ENCODE measurements around the gene NHLRC1. TPM values are rescaled to one million over a fixed set of nuclear protein-coding genes. Genes with fewer than 3 reads are reported as not detected.
A peak's percentile ranks its signal among the peaks of the same experiment; 100 is the strongest.

The NHLRC1 gene
- total and polyA plus RNA-seq, 9 of the 15 experiments (the other 6 are each of a cell fraction or from before 2014, with no cell fraction given) = not detected

DNA sequence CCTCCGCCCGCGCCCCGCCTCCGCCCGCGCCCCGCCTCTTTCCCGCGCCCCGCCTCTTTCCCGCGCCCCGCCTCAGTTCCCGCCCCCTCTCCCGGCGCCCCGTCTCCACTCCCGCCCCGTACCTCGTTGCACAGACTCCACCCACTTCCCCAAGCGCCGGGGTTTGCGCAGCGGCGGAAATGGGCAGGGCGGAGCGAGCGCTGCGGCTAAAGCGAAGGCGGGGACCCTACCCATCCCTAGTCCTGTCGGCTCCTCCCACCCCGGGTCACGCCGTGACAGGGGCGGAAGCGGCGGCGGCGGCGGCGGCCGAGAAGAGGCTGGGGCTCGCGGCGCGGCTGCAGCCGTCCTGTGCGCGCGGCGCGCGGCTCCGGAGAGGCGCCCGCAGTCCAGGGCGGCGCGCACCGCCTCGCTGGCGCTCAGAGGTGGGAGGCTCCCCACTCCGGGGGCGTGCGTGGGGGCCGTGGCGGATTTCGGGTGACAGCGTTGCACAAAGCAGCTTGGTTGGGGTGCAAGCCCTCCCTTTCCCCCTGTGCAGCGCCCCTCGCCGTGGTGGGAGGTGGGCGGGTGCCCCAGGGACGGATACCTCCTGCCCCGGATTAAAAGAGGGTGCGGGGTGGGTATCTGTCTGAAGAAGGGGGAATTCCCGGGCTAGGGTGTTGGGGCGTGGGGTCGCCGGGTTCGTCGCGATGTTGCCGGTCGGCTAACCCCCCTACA lies 32.8 kb upstream of the NHLRC1 start, which contains the start of gene KDM1B (continued):
- TF ChIP-seq REST (IDR thresholded peaks at IDR 0.05; ENCODE audit: borderline replicate concordance) (no peak), REST (CRISPR knock-in tag; IDR thresholded peaks at IDR 0.05; ENCODE audit: low read depth) (peak; percentile 85), DNMT1 (IDR thresholded peaks at IDR 0.05) (no peak), ZFP30 (CRISPR knock-in tag; IDR thresholded peaks at IDR 0.05; ENCODE audit: borderline replicate concordance) (no peak), GTF2A2 (tag; IDR thresholded peaks at IDR 0.05) (no peak), NRF1 (conservative IDR thresholded peaks at IDR 0.05 in 1 of 2, IDR thresholded peaks at IDR 0.05 in 1 of 2) (peak; percentile 91 to 92), KLF13 (tag; IDR thresholded peaks at IDR 0.05; ENCODE audit: borderline replicate concordance, low read depth) (0 out of 2 replicates have a peak, but pooled peaks have one; percentile 39), XRCC3 (IDR thresholded peaks at IDR 0.05) (no peak), ZNF232 (CRISPR knock-in tag; IDR thresholded peaks at IDR 0.05) (no peak), OTX1 (CRISPR knock-in tag; IDR thresholded peaks at IDR 0.05) (no peak), PHB2 (IDR thresholded peaks at IDR 0.05; ENCODE audit: low read depth) (no peak), ZZZ3 (IDR thresholded peaks at IDR 0.05) (no peak), MYNN (IDR thresholded peaks at IDR 0.05) (no peak), MYNN (CRISPR knock-in tag; IDR thresholded peaks at IDR 0.05) (no peak), SMAD2 (IDR thresholded peaks at IDR 0.05; ENCODE audit: low read depth, low read length) (no peak)
- TF ChIP-seq, protein P1, sequence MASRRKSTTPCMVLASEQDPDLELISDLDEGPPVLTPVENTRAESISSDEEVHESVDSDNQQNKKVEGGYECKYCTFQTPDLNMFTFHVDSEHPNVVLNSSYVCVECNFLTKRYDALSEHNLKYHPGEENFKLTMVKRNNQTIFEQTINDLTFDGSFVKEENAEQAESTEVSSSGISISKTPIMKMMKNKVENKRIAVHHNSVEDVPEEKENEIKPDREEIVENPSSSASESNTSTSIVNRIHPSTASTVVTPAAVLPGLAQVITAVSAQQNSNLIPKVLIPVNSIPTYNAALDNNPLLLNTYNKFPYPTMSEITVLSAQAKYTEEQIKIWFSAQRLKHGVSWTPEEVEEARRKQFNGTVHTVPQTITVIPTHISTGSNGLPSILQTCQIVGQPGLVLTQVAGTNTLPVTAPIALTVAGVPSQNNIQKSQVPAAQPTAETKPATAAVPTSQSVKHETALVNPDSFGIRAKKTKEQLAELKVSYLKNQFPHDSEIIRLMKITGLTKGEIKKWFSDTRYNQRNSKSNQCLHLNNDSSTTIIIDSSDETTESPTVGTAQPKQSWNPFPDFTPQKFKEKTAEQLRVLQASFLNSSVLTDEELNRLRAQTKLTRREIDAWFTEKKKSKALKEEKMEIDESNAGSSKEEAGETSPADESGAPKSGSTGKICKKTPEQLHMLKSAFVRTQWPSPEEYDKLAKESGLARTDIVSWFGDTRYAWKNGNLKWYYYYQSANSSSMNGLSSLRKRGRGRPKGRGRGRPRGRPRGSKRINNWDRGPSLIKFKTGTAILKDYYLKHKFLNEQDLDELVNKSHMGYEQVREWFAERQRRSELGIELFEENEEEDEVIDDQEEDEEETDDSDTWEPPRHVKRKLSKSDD (conservative IDR thresholded peaks at IDR 0.05; ENCODE audit: low read length) = no peak
- TF ChIP-seq, protein P2, sequence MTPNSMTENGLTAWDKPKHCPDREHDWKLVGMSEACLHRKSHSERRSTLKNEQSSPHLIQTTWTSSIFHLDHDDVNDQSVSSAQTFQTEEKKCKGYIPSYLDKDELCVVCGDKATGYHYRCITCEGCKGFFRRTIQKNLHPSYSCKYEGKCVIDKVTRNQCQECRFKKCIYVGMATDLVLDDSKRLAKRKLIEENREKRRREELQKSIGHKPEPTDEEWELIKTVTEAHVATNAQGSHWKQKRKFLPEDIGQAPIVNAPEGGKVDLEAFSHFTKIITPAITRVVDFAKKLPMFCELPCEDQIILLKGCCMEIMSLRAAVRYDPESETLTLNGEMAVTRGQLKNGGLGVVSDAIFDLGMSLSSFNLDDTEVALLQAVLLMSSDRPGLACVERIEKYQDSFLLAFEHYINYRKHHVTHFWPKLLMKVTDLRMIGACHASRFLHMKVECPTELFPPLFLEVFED (CRISPR knock-in tag; conservative IDR thresholded peaks at IDR 0.05) = no peak

Measured in K562 (cell line).